NCI-H1417 treated with DMSO at 0.1 percent for 48 hours (cell line): ENCODE results near the gene NEK8.
A peak's percentile ranks its signal among the peaks of the same experiment; 100 is the strongest.

Experiments
- DNase-seq: peaks from one replicate; lab custom pipeline; 2025; lab: John Stamatoyannopoulos, UW

The NEK8 gene

GRCh38 chr17:28728364-28729200 lies at the start of gene NEK8:
Gene NEK8, plus strand, starts transcription at chr17:28728788. Its CDS starts 26 bp downstream, at chr17:28728814.
- peak; percentile 79 for DNase-seq

GRCh38 chr17:28682655-28683054 lies 45.9 kb upstream of the NEK8 start:
- no peak for DNase-seq

DNA sequence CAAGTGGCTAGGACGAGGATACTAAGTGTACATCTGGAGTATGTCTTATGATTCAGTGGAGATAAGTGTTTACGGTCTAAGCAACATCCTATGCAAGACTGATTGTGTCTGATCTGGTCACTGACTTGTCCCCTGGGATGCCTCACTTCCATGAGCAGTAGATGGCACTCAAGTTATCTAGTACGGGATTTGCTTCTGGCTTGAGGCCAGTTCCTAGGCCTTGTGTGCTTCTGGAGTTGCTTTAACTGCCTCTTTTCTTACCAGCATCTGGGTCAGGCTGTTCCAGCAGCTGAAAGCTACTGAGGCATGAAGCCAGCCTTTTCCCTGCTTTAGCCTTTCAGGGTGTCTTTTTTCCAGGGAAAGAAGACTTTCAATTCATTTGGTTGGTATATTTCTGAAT lies 43.6 kb upstream of the NEK8 start:
- DNase-seq = no peak

GRCh38 chr17:28685366-28685765 lies 43.2 kb upstream of the NEK8 start:
- no peak for DNase-seq

DNA sequence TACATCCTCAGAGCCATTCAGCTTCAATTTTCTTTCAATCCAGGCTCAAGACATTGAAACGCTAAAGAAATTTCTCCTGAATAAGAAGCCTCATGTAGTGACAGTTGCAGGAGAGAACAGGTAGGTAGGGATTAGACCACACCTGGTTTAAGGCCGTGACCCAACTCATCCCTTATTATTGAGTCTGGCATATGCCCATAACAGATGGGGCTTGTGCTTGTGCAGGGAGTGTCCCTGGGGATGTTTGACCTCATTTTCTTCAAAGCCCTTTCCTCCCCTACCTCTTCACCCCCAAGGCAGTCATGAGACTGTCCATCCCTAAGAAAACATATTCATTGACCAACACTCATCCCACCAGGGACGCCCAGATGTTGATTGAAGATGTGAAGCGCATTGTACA lies 42.3 kb upstream of the NEK8 start:
- DNase-seq = no peak

- DNase-seq = no peak
Observed at GRCh38 chr17:28688481-28688880, 40.1 kb upstream of the NEK8 start.

DNA sequence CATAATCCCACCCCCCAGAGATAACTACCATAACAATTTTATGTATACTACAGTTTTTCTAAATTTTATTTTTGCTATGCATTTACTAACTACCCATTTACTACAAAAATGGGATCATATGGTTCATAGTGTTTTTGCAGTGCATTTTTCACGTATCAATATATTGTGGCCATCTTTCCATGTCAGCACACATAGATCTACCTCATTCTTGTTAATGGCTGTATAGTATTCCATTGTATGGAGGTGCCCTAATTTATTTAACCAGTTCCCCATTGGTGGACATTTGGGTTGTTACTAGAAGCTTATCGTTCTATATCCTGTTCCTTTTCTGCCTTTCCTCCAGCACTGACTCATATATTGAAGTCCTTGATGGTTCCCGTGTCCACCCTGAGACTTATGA lies 39.6 kb upstream of the NEK8 start:
- DNase-seq = no peak

- DNase-seq = no peak
Observed at GRCh38 chr17:28693869-28694268, 34.7 kb upstream of the NEK8 start.

DNA sequence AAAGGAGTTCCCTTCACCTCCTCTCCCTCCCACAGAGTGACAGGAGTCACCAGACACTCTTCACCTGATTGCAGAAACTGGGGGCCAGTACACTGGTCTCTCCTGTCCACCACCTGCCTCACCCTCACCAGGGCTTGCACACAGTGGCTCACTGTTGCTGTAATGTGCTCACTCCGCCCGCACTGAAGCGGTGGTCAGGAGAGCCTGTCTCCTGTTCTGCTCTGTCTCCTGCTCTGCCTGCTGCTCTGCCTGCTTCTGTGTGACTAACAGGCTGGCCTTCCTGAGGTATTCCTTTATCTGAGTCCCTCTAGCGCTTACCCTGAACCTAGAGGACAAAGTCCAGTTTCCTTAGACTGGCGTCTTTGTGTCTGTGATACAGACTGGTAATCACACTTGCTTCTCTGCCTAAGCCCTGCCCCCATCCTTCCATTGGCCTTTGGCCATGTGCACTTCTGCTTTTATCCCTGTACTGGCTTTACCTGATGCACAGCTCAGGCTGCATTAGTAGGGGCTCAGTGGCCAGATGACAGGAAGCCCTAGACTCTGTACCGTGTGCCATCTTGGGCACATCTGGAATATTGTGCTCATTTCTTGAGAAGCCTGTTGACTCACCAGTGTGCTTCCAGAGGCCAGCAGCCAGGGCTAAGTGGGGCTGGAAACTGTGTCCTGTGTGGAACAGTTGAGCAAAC lies 30.2 kb upstream of the NEK8 start:
- DNase-seq = no peak

DNA sequence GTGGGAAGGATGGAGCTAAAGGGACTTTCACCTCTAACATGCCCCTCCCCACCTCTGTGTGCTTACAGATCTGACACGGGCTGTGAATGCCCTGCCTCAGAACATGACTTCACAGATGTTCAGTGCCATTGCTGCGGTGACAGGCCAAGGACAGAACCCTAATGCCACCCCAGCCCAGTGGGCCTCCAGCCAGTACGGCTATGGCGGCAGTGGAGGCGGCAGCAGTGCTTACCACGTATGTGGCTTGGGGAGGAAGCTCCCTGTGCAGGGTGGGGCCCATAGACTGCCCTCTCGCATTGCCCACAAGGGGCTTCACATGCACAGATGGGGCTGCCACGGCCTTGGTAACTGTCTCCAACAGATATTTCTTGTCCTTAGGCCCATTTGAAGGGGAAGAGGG lies 28.3 kb upstream of the NEK8 start:
- no peak for DNase-seq

DNA sequence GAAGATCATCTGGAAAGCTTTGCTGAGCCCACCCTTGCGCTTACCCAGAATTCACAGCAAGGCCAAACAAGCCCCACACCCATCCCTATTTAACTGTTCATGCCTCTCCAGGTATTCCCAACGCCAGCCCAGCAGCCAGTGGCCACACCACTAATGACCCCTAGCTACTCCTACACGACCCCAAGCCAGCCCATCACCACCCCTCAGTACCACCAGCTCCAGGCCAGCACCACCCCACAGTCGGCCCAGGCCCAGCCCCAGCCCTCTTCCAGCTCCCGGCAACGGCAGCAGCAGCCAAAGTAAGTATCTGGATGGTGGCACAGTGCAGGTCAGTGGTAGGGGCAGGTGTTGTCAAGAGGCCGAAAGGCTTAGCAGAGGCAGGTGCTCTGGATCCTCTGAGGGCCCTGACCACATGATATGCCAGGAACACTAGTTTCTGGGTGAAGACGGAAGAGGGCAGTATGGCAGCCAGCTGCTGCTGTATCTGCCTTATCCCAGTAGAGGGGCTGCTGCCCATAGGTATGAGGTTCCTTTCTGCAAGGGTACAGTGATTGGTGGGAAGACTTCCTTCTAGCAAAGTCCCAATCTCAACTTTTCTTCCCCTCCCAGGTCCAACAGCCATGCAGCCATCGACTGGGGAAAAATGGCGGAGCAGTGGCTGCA lies 27.6 kb upstream of the NEK8 start:
- no peak for DNase-seq

DNA sequence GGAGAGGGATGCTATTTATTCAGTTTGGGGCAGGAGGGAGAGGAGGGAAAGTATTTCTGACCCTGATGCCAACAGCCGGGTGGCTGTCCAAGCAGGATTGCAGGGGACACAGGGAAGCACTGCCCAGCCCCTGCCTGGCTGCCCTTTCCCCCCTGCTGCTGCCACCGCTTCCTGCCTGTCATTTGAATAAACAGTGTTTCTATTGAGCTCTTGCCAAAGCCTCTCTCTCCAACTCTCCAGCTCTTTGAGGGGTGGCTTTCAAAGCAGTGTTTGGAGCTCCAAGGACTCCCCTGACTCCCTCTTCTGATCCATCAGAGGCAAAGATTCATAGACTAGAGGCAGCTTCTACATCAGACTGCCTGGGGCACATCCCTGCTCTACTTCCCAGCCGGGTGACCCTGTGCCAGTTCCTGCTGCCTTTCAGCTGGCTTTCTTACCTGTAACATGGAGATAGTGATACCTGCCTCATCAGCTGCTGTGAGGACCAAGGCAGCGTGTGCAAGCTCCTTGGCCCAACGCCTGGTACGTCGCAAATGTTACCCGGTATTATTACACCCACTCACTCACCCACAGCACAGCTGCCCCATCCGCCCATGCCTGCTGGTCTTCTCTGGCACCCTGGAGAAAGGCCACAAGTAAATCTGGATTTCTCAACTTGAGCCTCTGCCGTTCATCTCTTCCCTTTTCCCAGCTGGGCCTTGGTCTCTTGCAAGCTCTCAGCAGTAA lies 26.4 kb upstream of the NEK8 start:
- no peak for DNase-seq

GRCh38 chr17:28702752-28703150 lies 25.8 kb upstream of the NEK8 start:
- DNase-seq = no peak

- DNase-seq = no peak
Observed at GRCh38 chr17:28703552-28704218, 24.9 kb upstream of the NEK8 start.

DNA sequence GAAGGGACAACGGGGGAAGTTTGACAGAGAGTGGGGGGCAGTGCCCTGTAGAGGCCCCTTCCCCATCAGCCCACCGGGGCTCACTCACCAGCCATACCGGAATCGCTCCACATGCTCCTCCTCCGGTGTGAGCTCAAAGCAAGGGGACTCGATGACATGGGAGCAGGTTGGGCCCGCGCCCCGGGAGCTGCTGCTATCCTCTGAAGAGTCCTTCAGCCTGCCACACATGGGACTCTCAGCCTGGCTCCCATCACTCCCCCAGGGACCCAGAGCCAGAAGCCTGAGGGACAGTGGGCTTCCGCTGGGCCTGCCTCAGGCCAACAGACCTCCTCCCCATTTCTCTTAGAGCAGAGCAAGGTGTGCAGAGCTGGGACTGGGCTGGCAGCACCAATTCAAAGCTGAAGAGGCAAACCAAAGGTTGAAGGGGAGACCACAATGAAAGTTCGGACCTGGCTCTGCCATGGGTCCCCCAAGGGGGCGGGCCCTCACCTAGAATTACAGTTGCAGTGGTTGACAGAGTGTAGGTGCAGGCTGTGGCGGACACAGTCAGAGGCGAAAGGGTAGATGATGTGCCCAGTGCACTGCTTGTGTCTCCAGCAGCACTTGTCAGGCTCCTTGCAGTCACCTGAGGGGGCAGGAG lies 24.2 kb upstream of the NEK8 start:
- DNase-seq = no peak

DNA sequence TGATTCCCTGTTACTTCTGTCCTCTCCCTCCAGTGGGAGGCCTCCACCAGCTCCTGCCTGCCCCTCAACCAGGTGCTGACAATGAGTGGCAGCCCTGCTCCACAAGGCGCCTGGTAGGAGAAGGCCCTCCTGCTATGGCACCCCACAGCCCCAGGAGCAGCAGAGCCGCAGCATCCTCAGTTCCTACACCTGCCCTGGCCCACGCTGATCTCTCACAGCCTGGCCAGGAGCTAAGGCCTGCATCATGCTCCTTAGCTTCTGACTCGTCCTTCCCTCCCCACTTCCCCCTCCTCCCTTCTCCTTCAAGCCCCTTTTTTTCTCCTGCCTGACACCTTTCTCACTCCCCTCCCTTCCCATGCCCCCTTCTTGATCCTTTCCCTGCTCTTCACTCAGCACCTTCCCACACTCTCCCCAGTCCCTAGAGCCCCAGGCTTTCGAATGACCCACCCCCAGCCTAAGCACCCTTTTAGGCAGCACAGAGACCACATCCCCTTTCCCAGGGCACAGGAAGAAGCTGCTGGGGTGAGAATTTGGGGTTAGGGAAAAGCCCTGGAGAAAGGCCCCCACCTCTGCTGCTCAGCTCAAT lies 23.4 kb upstream of the NEK8 start:
- DNase-seq = no peak

DNA sequence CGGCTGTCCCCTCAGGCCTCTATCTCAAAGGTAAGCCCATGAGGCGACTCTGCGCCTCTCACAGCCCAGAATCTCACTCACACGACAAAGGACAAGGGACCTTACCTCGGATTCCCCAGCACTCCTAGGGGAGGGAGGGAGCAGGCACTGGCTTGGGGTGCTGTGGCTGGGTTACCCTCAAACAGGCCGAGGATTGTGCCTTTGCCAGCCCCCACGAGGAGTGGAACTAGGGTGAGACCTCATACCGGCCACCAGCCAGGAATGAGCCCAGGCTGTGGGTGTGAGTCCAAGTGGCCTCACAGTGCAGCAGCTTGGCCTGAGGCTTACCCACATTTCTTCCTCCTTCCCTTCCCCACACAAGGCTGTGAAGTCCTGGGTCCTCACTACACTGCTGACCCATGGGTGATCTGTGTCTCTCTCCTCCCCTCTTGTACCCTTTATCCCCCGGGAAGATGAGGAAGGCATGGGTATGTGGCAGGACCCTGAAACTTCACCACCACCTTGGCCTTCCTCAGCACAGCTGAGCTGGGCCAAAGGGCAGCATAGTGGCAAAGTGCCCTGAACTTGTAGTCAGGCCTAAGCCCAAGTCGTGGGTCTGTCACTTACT lies 22.8 kb upstream of the NEK8 start:
- no peak for DNase-seq

- DNase-seq = no peak
Observed at GRCh38 chr17:28706471-28707338, 21.9 kb upstream of the NEK8 start.

DNA sequence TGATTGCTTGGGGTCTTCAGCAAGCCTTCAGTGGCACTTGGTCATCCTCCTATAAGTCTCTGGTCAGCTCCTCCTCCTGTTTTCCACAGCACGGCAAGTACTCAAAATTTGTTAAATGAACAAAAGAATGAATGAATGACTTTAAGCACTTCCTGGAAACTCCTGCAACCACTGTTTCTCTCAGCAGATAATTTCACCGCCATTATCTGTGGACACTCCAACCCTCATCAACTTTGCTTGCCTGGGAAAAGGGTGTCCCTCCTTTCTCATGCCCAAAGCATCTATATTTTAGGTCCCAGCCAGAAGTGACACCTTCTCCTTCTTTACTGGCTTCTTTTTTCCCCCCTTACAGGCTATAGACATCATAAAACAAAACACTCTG lies 21.3 kb upstream of the NEK8 start:
- no peak for DNase-seq
